Sigmoid colon (tissue), 7 donors: ENCODE results near the gene ARID5B. TPM values are rescaled to one million over a fixed set of nuclear protein-coding genes. Genes with fewer than 3 reads are reported as not detected.

ENCODE experiments used
- polyA plus RNA-seq, 3 donors: library from polyadenylated mRNA; stranded (reverse); fragments of 200-250 nt; gene quantifications; one replicate each; pipeline ENCODE4 v1.2.3, GENCODE V29; 2013
- total RNA-seq, 4 donors: library from RNA; depleted of rRNA; stranded (reverse); fragments of >200 nt; gene quantifications; one replicate each; pipeline ENCODE4 v1.1.0, GENCODE V29; 2016
- donor health status: healthy with polysubstance abuse.
- donor health status: Bipolar disorder and iron deficiency.
- donor health status: healthy.

Gene ARID5B
- total and polyA plus RNA-seq, 7 donors = 2.3 to 109 (median 29.6) TPM

Other genes with a start within 250 kb of the ARID5B start
- gene CABCOCO1, start 238.8 kb upstream of the ARID5B start, total RNA-seq = 1 to 10 TPM in 2 of 4 donors, under 1 TPM in 2; 0.36 to 3.1 (median 1.2) TPM
- gene CABCOCO1, start 238.8 kb upstream of the ARID5B start, polyA plus RNA-seq = under 1 TPM in 1 of 3 donors, not detected in 2; 0.10 TPM